ENCODE measurements around the gene NMNAT3.

GRCh38 chr3:139607257-139608107 lies 70.3 kb downstream of the NMNAT3 start:
- TF ChIP-seq POLR2A (IDR thresholded peaks at IDR 0.05), result no peak
- no peak for TF ChIP-seq CTCF (IDR thresholded peaks at IDR 0.05)
- TF ChIP-seq EP300 (IDR thresholded peaks at IDR 0.05), result no peak
